HepG2 (cell line): ENCODE data around the gene MMD2. TPM values are rescaled to one million over a fixed set of nuclear protein-coding genes. Genes with fewer than 3 reads are reported as not detected.

ENCODE experiments used
- ATAC-seq: fragments of 200-7000 bp; cut with Tn5 transposase; 3 replicates; pipeline ENCODE4 v1.9.1; 2020; ENCODE audit warnings: mild to moderate bottlenecking, moderate library complexity
- BruUV-seq: library from RNA; stranded (reverse); fragments of 400-500 nt; replicated peaks from 2 replicates; lab custom pipeline; 2021; lab: Mats Ljungman, UMichigan
- CTCF ChIA-PET: fragments of 300-600 bp; formaldehyde crosslinking; extraction: SDS; loops from one replicate; lab custom pipeline; 2021; ENCODE audit warnings: low total read pairs, inconsistent platforms, low intra/inter-chr PET ratio; lab: Yijun Ruan, JAX
- POLR2A ChIA-PET: fragments of 350-600 bp; sonication (Branson Sonifier 250); formaldehyde crosslinking; loops from one replicate; lab custom pipeline; 2020; ENCODE audit warnings: antibody characterized with exemption, inconsistent platforms; lab: Yijun Ruan, JAX
- DNase-seq: peaks from one replicate; pipeline ENCODE4 v3.0.0-alpha.2; 2015; ENCODE audit warnings: low spot score
- FAIRE-seq: peaks from 3 replicates; lab custom pipeline; 2011; peaks lifted over from hg19 to GRCh38; lab: Jason Lieb, UNC
- H2AFZ ChIP-seq: one replicate; pipeline ENCODE4 v1.6.1; 2011; ENCODE audit warnings: low read length, inconsistent platforms
- H3K27ac ChIP-seq: fragments of 300-600 bp; 3 replicates; pipeline ENCODE4 v1.8.0; 2011; ENCODE audit warnings: mixed run types, mild to moderate bottlenecking, mixed read lengths, low read length, inconsistent platforms; ENCODE audit not compliant: insufficient read depth; ENCODE audit errors: extremely low read length
- H3K27me3 ChIP-seq, 2 experiments: fragments of 200-600 bp in 1 of 2; 2 replicates in 1 of 2; 3 replicates in 1 of 2; pipeline versions ENCODE4 v1.6.0 to v1.8.0; 2011; ENCODE audit warnings: low read length in 2 of 2, mild to moderate bottlenecking in 2 of 2, moderate library complexity in 2 of 2, inconsistent platforms in 1 of 2; ENCODE audit not compliant: insufficient read depth in 2 of 2, control insufficient read depth in 1 of 2
- H3K36me3 ChIP-seq, 2 experiments: fragments of 200-600 bp in 1 of 2; replicated peaks in 1 of 2; 2 replicates in 1 of 2; 3 replicates in 1 of 2; pipeline versions ENCODE4 v1.5.1 to v1.8.0; 2011; ENCODE audit warnings: low read length in 2 of 2, inconsistent platforms in 1 of 2; ENCODE audit not compliant: insufficient read depth in 2 of 2, control insufficient read depth in 1 of 2
- H3K4me1 ChIP-seq: 2 replicates; pipeline ENCODE4 v1.5.1; 2012; ENCODE audit warnings: low read length, inconsistent platforms; ENCODE audit not compliant: insufficient read depth
- H3K4me2 ChIP-seq: 2 replicates; pipeline ENCODE4 v1.6.0; 2011; ENCODE audit warnings: low read depth, low read length, inconsistent platforms
- H3K4me3 ChIP-seq, 3 experiments: fragments of 200-600 bp in 1 of 3; sonication (generic), shearing (Covaris generic) in 1 of 3; replicated peaks in 1 of 3; 2 replicates each; pipeline ENCODE4 v1.5.1; 2011 to 2016; ENCODE audit warnings: low read length in 3 of 3, inconsistent platforms in 2 of 3, low read depth in 2 of 3, mild to moderate bottlenecking in 2 of 3, control low read depth in 1 of 3, mixed read lengths in 1 of 3; ENCODE audit not compliant: insufficient read depth in 1 of 3
- H3K79me2 ChIP-seq: one replicate; pipeline ENCODE4 v1.6.1; 2011; ENCODE audit warnings: low read length, inconsistent platforms; ENCODE audit not compliant: insufficient read depth
- H3K9ac ChIP-seq: 2 replicates; pipeline ENCODE4 v1.6.0; 2011; ENCODE audit warnings: mild to moderate bottlenecking, low read depth, low read length, inconsistent platforms; ENCODE audit not compliant: insufficient read depth
- H3K9me3 ChIP-seq: 2 replicates; pipeline ENCODE4 v1.5.1; 2012; ENCODE audit warnings: mild to moderate bottlenecking, low read length
- H4K20me1 ChIP-seq: 2 replicates; pipeline ENCODE4 v1.6.0; 2011; ENCODE audit warnings: inconsistent platforms, mild to moderate bottlenecking, low read length, moderate library complexity; ENCODE audit not compliant: insufficient read depth
- CBFB ChIP-seq: sonication (generic); formaldehyde crosslinking; IDR thresholded peaks from 2 replicates; pipeline ENCODE4 v1.4.0; 2020; ENCODE audit warnings: missing genetic modification reagents
- GZF1 ChIP-seq: sonication (generic); formaldehyde crosslinking; IDR thresholded peaks from 2 replicates; pipeline ENCODE4 v1.5.1; 2020; ENCODE audit warnings: mild to moderate bottlenecking, missing genetic modification reagents
- RXRB ChIP-seq: IDR thresholded peaks from 2 replicates; pipeline ENCODE4 v1.6.1; 2016; ENCODE audit warnings: borderline replicate concordance, missing genetic modification reagents, missing compliant biosample characterization
- TOE1 ChIP-seq: sonication (generic); formaldehyde crosslinking; IDR thresholded peaks from 2 replicates; pipeline ENCODE4 v1.4.0; 2020; ENCODE audit warnings: mild to moderate bottlenecking, missing genetic modification reagents
- ZNF275 ChIP-seq: sonication (generic); formaldehyde crosslinking; IDR thresholded peaks from 2 replicates; pipeline ENCODE4 v1.8.0; 2022; ENCODE audit warnings: missing genetic modification reagents, mild to moderate bottlenecking, inconsistent platforms, borderline replicate concordance
- ZNF441 ChIP-seq: sonication (generic); formaldehyde crosslinking; IDR thresholded peaks from 2 replicates; pipeline ENCODE4 v1.7.0; 2021; ENCODE audit warnings: missing genetic modification reagents, borderline replicate concordance
- ZNF460 ChIP-seq: sonication (generic); formaldehyde crosslinking; IDR thresholded peaks from 2 replicates; pipeline ENCODE4 v1.5.1; 2020; ENCODE audit warnings: missing genetic modification reagents, mild to moderate bottlenecking, borderline replicate concordance
- ZNF496 ChIP-seq: sonication (generic); formaldehyde crosslinking; IDR thresholded peaks from 2 replicates; pipeline ENCODE4 v1.8.1; 2023; ENCODE audit warnings: mild to moderate bottlenecking, moderate library complexity, missing genetic modification reagents; ENCODE audit not compliant: insufficient replicate concordance
- ZNF775 ChIP-seq: sonication (generic); formaldehyde crosslinking; IDR thresholded peaks from 2 replicates; pipeline ENCODE4 v1.4.0; 2020; ENCODE audit warnings: missing genetic modification reagents, mild to moderate bottlenecking, moderate library complexity, borderline replicate concordance
- ZSCAN25 ChIP-seq: sonication (generic); formaldehyde crosslinking; IDR thresholded peaks from 2 replicates; pipeline ENCODE4 v1.8.0; 2022; ENCODE audit warnings: mild to moderate bottlenecking, missing genetic modification reagents
- WGBS: methylation state at CpG from one replicate; pipeline ENCODE4 v1.1.6; 2017; ENCODE audit warnings: low lambda C conversion rate; 5-methylcytosine and 5-hydroxymethylcytosine counted together
- in situ Hi-C: cut with HindIII; loops from 2 replicates; pipeline ENCODE4 v1.10.0; 2017; ENCODE audit warnings: low pct_unique_long_range_greater_than_20kb; ENCODE audit not compliant: extremely low pct_ligation_motif_present
- intact Hi-C: fragments of 100-400 bp; cut with micrococcal nuclease; formaldehyde crosslinking; loops from one replicate; pipeline ENCODE4 v1.10.0; 2022; ENCODE audit not compliant: unreplicated experiment
- polyA plus RNA-seq, 8 experiments: library from polyadenylated mRNA; depleted of rRNA in 3 of 8; stranded (reverse) in 7 of 8; unstranded in 1 of 8; fragments of >200 nt; fragmentation: Illumina TruSeq in 4 of 8; extraction: Trizol in 4 of 8; gene quantifications; 2 replicates each; pipeline versions ENCODE4 v1.2.1 to v1.2.3, GENCODE V29; 2011 to 2016; ENCODE audit warnings: low read depth in 4 of 8, missing spikeins in 1 of 8, mixed read lengths in 1 of 8; ENCODE audit not compliant: insufficient read depth in 1 of 8
- total RNA-seq, 5 experiments: library from RNA; depleted of rRNA; stranded (reverse); fragments of >200 nt; fragmentation: Illumina TruSeq; extraction: Trizol; gene quantifications; 2 replicates each; pipeline ENCODE4 v1.2.3, GENCODE V29; 2016; ENCODE audit warnings: low read depth in 1 of 5
- TF ChIP-seq, protein P1 (sequence below): sonication (generic); formaldehyde crosslinking; IDR thresholded peaks from 2 replicates; pipeline ENCODE4 v1.8.1; 2022; ENCODE audit warnings: mild to moderate bottlenecking, missing genetic modification reagents
- TF ChIP-seq, protein P2 (sequence below): sonication (generic); formaldehyde crosslinking; IDR thresholded peaks from 2 replicates; pipeline ENCODE4 v1.4.0; 2020; ENCODE audit warnings: missing genetic modification reagents, borderline replicate concordance

Gene MMD2
- total and polyA plus RNA-seq, 2 of the 13 experiments (the other 11 are each of a cell fraction or from before 2014, with no cell fraction given), result not detected

GRCh38 chr7:4868493-4868892 is 90.5 kb downstream of the MMD2 start:
- WGBS, result 44% methylated on average over 5 of the region's 5 CpGs
- intact Hi-C loops, result no loop called here
- TF ChIP-seq ZNF775 (CRISPR knock-in tag) (no peak), ZSCAN25 (CRISPR knock-in tag) (no peak), ZNF275 (CRISPR knock-in tag) (no peak), GZF1 (CRISPR knock-in tag) (no peak), CBFB (CRISPR knock-in tag) (no peak), ZNF460 (no peak), ZNF441 (CRISPR knock-in tag) (no peak), TOE1 (no peak), RXRB (CRISPR knock-in tag) (no peak), ZNF496 (CRISPR knock-in tag) (no peak)
- TF ChIP-seq, protein P1, sequence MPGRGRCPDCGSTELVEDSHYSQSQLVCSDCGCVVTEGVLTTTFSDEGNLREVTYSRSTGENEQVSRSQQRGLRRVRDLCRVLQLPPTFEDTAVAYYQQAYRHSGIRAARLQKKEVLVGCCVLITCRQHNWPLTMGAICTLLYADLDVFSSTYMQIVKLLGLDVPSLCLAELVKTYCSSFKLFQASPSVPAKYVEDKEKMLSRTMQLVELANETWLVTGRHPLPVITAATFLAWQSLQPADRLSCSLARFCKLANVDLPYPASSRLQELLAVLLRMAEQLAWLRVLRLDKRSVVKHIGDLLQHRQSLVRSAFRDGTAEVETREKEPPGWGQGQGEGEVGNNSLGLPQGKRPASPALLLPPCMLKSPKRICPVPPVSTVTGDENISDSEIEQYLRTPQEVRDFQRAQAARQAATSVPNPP, result no peak
- TF ChIP-seq, protein P2, sequence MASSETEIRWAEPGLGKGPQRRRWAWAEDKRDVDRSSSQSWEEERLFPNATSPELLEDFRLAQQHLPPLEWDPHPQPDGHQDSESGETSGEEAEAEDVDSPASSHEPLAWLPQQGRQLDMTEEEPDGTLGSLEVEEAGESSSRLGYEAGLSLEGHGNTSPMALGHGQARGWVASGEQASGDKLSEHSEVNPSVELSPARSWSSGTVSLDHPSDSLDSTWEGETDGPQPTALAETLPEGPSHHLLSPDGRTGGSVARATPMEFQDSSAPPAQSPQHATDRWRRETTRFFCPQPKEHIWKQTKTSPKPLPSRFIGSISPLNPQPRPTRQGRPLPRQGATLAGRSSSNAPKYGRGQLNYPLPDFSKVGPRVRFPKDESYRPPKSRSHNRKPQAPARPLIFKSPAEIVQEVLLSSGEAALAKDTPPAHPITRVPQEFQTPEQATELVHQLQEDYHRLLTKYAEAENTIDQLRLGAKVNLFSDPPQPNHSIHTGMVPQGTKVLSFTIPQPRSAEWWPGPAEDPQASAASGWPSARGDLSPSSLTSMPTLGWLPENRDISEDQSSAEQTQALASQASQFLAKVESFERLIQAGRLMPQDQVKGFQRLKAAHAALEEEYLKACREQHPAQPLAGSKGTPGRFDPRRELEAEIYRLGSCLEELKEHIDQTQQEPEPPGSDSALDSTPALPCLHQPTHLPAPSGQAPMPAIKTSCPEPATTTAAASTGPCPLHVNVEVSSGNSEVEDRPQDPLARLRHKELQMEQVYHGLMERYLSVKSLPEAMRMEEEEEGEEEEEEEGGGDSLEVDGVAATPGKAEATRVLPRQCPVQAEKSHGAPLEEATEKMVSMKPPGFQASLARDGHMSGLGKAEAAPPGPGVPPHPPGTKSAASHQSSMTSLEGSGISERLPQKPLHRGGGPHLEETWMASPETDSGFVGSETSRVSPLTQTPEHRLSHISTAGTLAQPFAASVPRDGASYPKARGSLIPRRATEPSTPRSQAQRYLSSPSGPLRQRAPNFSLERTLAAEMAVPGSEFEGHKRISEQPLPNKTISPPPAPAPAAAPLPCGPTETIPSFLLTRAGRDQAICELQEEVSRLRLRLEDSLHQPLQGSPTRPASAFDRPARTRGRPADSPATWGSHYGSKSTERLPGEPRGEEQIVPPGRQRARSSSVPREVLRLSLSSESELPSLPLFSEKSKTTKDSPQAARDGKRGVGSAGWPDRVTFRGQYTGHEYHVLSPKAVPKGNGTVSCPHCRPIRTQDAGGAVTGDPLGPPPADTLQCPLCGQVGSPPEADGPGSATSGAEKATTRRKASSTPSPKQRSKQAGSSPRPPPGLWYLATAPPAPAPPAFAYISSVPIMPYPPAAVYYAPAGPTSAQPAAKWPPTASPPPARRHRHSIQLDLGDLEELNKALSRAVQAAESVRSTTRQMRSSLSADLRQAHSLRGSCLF (CRISPR knock-in tag), result no peak

More at GRCh38 chr7:4868493-4868892, 90.5 kb downstream of the MMD2 start:
- Histone ChIP-seq H2AFZ (no peak overlapping the region), H3K27me3 (peaks cover 0 to 39% of the 10 kb centered on the region in 2 experiments), H3K4me3 (no peak overlapping the region), H3K27ac (no peak overlapping the region), H3K9ac (no peak overlapping the region), H3K4me2 (no peak overlapping the region), H3K79me2 (no peaks in the 10 kb centered on the region), H3K4me1 (peaks cover 9% of the 10 kb centered on the region; the same call in 1 of the 2 replicates), H4K20me1 (no peaks in the 10 kb centered on the region), H3K9me3 (no peaks in the 10 kb centered on the region), H3K36me3 (no peaks in the 10 kb centered on the region)
- ATAC-seq (no peak), FAIRE-seq (no peak), DNase-seq (no peak)
- in situ Hi-C loops, result no loop called here
- BruUV-seq, result no TSS peak
- ChIA-PET POLR2A (no interaction called here), CTCF (no interaction called here)
